ENCODE results near the gene FGD5. TPM values are rescaled to one million over a fixed set of nuclear protein-coding genes. Genes with fewer than 3 reads are reported as not detected.

Gene FGD5
- total and polyA plus RNA-seq, 2 experiments from 2014 or later, result 7.4 to 12.2 TPM

DNA sequence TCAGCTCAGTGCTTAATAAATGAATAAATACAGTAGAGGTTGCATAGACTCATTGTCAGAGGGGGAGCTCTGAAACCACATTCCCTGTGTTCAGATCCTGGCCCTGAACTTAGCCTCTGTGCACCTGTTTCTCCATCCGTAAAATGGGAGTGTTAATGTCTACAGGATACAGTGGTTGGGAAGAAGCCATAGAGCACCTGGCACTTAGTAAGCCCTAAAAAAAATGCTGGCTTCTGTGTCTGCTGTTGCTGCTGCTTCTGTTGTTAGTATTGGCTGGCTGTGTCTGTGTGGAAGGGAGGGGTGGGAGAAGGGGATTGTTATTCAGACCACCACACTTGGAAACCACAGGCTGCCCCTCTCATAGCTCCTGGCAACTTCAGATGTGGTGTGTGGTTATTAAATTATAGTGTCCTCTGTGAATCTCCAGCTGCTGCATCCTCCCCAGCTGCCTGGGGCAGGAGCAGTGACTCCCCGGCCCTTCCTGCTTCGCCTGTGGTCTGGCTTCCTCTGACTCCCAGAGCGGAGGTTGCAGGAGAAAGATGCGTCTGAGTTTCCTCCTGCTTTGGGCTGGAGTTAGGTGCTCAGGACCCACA lies 31.0 kb downstream of the FGD5 start:
- Mint-ChIP-seq H3K4me1 (peaks cover 73% of the 10 kb centered on the region), H3K9me3 (no peaks in the 10 kb centered on the region), H3K27ac (no peak overlapping the region), H3K36me3 (ENCODE audit: low read depth) (no peaks in the 10 kb centered on the region), H3K27me3 (ENCODE audit: insufficient read depth, low read depth, poor library complexity) (peaks cover 6% of the 10 kb centered on the region), H3K4me3 (no peak overlapping the region)
- no peaks in the 10 kb centered on the region for H3K36me3 ChIP-seq (ENCODE audit: insufficient read depth)
- TF ChIP-seq POLR2AphosphoS5 (IDR thresholded peaks at IDR 0.05; ENCODE audit: low read depth), result no peak
- no peak for TF ChIP-seq JUNB (IDR thresholded peaks at IDR 0.05; ENCODE audit: unreplicated experiment)
- no peak for TF ChIP-seq EZH2 (IDR thresholded peaks at IDR 0.05; ENCODE audit: low read depth, unreplicated experiment)
- TF ChIP-seq STAT1 (IDR thresholded peaks at IDR 0.05; ENCODE audit: unreplicated experiment), result no peak
- TF ChIP-seq, protein P1, sequence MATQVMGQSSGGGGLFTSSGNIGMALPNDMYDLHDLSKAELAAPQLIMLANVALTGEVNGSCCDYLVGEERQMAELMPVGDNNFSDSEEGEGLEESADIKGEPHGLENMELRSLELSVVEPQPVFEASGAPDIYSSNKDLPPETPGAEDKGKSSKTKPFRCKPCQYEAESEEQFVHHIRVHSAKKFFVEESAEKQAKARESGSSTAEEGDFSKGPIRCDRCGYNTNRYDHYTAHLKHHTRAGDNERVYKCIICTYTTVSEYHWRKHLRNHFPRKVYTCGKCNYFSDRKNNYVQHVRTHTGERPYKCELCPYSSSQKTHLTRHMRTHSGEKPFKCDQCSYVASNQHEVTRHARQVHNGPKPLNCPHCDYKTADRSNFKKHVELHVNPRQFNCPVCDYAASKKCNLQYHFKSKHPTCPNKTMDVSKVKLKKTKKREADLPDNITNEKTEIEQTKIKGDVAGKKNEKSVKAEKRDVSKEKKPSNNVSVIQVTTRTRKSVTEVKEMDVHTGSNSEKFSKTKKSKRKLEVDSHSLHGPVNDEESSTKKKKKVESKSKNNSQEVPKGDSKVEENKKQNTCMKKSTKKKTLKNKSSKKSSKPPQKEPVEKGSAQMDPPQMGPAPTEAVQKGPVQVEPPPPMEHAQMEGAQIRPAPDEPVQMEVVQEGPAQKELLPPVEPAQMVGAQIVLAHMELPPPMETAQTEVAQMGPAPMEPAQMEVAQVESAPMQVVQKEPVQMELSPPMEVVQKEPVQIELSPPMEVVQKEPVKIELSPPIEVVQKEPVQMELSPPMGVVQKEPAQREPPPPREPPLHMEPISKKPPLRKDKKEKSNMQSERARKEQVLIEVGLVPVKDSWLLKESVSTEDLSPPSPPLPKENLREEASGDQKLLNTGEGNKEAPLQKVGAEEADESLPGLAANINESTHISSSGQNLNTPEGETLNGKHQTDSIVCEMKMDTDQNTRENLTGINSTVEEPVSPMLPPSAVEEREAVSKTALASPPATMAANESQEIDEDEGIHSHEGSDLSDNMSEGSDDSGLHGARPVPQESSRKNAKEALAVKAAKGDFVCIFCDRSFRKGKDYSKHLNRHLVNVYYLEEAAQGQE (IDR thresholded peaks at IDR 0.05; ENCODE audit: unreplicated experiment), result no peak
- TF ChIP-seq CREB1 (CRISPR knock-in tag; IDR thresholded peaks at IDR 0.05; ENCODE audit: low read depth), result no peak
- TF ChIP-seq ZNF114 (CRISPR knock-in tag; IDR thresholded peaks at IDR 0.05), result no peak
- no peak for TF ChIP-seq ZNF331 (CRISPR knock-in tag; IDR thresholded peaks at IDR 0.05; ENCODE audit: low read depth)
- TF ChIP-seq EZH2phosphoT487 (IDR thresholded peaks at IDR 0.05; ENCODE audit: unreplicated experiment), result no peak
- TF ChIP-seq, protein P2, sequence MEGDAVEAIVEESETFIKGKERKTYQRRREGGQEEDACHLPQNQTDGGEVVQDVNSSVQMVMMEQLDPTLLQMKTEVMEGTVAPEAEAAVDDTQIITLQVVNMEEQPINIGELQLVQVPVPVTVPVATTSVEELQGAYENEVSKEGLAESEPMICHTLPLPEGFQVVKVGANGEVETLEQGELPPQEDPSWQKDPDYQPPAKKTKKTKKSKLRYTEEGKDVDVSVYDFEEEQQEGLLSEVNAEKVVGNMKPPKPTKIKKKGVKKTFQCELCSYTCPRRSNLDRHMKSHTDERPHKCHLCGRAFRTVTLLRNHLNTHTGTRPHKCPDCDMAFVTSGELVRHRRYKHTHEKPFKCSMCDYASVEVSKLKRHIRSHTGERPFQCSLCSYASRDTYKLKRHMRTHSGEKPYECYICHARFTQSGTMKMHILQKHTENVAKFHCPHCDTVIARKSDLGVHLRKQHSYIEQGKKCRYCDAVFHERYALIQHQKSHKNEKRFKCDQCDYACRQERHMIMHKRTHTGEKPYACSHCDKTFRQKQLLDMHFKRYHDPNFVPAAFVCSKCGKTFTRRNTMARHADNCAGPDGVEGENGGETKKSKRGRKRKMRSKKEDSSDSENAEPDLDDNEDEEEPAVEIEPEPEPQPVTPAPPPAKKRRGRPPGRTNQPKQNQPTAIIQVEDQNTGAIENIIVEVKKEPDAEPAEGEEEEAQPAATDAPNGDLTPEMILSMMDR (conservative IDR thresholded peaks at IDR 0.05; ENCODE audit: low read depth in 2 of 2), result no peak
- no peak for TF ChIP-seq NANOG (IDR thresholded peaks at IDR 0.05; ENCODE audit: borderline replicate concordance)
- TF ChIP-seq, protein P3, sequence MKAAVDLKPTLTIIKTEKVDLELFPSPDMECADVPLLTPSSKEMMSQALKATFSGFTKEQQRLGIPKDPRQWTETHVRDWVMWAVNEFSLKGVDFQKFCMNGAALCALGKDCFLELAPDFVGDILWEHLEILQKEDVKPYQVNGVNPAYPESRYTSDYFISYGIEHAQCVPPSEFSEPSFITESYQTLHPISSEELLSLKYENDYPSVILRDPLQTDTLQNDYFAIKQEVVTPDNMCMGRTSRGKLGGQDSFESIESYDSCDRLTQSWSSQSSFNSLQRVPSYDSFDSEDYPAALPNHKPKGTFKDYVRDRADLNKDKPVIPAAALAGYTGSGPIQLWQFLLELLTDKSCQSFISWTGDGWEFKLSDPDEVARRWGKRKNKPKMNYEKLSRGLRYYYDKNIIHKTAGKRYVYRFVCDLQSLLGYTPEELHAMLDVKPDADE (IDR thresholded peaks at IDR 0.05), result no peak
- TF ChIP-seq, protein P4, sequence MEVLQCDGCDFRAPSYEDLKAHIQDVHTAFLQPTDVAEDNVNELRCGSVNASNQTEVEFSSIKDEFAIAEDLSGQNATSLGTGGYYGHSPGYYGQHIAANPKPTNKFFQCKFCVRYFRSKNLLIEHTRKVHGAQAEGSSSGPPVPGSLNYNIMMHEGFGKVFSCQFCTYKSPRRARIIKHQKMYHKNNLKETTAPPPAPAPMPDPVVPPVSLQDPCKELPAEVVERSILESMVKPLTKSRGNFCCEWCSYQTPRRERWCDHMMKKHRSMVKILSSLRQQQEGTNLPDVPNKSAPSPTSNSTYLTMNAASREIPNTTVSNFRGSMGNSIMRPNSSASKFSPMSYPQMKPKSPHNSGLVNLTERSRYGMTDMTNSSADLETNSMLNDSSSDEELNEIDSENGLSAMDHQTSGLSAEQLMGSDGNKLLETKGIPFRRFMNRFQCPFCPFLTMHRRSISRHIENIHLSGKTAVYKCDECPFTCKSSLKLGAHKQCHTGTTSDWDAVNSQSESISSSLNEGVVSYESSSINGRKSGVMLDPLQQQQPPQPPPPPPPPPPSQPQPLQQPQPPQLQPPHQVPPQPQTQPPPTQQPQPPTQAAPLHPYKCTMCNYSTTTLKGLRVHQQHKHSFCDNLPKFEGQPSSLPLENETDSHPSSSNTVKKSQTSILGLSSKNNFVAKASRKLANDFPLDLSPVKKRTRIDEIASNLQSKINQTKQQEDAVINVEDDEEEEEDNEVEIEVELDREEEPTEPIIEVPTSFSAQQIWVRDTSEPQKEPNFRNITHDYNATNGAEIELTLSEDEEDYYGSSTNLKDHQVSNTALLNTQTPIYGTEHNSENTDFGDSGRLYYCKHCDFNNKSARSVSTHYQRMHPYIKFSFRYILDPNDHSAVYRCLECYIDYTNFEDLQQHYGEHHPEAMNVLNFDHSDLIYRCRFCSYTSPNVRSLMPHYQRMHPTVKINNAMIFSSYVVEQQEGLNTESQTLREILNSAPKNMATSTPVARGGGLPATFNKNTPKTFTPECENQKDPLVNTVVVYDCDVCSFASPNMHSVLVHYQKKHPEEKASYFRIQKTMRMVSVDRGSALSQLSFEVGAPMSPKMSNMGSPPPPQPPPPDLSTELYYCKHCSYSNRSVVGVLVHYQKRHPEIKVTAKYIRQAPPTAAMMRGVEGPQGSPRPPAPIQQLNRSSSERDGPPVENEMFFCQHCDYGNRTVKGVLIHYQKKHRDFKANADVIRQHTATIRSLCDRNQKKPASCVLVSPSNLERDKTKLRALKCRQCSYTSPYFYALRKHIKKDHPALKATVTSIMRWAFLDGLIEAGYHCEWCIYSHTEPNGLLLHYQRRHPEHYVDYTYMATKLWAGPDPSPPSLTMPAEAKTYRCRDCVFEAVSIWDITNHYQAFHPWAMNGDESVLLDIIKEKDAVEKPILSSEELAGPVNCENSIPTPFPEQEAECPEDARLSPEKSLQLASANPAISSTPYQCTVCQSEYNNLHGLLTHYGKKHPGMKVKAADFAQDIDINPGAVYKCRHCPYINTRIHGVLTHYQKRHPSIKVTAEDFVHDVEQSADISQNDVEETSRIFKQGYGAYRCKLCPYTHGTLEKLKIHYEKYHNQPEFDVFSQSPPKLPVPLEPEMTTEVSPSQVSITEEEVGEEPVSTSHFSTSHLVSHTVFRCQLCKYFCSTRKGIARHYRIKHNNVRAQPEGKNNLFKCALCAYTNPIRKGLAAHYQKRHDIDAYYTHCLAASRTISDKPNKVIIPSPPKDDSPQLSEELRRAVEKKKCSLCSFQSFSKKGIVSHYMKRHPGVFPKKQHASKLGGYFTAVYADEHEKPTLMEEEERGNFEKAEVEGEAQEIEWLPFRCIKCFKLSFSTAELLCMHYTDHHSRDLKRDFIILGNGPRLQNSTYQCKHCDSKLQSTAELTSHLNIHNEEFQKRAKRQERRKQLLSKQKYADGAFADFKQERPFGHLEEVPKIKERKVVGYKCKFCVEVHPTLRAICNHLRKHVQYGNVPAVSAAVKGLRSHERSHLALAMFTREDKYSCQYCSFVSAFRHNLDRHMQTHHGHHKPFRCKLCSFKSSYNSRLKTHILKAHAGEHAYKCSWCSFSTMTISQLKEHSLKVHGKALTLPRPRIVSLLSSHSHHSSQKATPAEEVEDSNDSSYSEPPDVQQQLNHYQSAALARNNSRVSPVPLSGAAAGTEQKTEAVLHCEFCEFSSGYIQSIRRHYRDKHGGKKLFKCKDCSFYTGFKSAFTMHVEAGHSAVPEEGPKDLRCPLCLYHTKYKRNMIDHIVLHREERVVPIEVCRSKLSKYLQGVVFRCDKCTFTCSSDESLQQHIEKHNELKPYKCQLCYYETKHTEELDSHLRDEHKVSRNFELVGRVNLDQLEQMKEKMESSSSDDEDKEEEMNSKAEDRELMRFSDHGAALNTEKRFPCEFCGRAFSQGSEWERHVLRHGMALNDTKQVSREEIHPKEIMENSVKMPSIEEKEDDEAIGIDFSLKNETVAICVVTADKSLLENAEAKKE (CRISPR knock-in tag; IDR thresholded peaks at IDR 0.05), result no peak
- no peak overlapping the region for H3K4me2 ChIP-seq
- no peaks in the 10 kb centered on the region for H3K9me2 ChIP-seq (ENCODE audit: insufficient read depth)
- no peak overlapping the region for H3K4me3 ChIP-seq
- ATAC-seq, result no peak
- no peaks in the 10 kb centered on the region for H4K20me1 ChIP-seq (replicated peaks; ENCODE audit: insufficient read depth)
- 0 out of 2 replicates have a peak, but pooled peaks cover 3% of the 10 kb centered on the region for H3F3A ChIP-seq (replicated peaks; ENCODE audit: low read depth)
- H2AFZ ChIP-seq, result no peak overlapping the region
- H3K27ac ChIP-seq (ENCODE audit: low read depth), result no peak overlapping the region
- DNase-seq (ENCODE audit: low spot score), result no peak
- H3K79me2 ChIP-seq (replicated peaks; ENCODE audit: insufficient read depth), result no peaks in the 10 kb centered on the region
- H3K4me1 ChIP-seq (ENCODE audit: insufficient read depth), result peaks cover 51% of the 10 kb centered on the region
- H3K27me3 ChIP-seq (ENCODE audit: insufficient read depth), result no peaks in the 10 kb centered on the region
